A673 (cell line): Measurements from ENCODE around the gene SNRPB.

Source experiments
- CTCF ChIP-seq: fragments of 300-800, 200-600 bp; sonication (generic); conservative IDR thresholded peaks from 2 replicates; pipeline ENCODE4 v1.5.1; 2017; ENCODE audit warnings: low read depth, mild to moderate bottlenecking, antibody characterized with exemption, low read length, moderate library complexity, mixed read lengths
- EZH2 ChIP-seq: fragments of 200-600 bp; sonication (generic); IDR thresholded peaks from 2 replicates; pipeline ENCODE4 v1.6.1; 2017; ENCODE audit warnings: borderline replicate concordance, low read depth, mild to moderate bottlenecking, mixed read lengths, antibody characterized with exemption, low read length; ENCODE audit not compliant: poor library complexity, severe bottlenecking

DNA sequence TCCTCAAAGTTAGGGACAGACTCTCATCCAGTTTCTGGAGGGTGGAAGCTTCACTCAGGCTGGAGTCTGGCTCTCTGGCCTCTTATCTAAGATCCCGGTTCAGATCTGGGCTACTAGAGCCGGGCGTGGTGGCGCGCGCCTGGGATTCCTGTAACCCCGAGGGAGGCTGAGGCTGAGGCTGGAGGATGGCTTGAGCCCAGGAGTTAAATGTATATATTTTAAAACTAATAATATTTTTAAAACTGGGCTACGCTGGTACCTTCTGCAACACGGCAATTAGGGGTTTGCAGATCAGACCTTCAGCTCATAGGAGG lies 38.8 kb upstream of the SNRPB start:
- no peak for TF ChIP-seq CTCF
- TF ChIP-seq EZH2: no peak
